Sigmoid colon (tissue), 7 donors: ENCODE measurements around the gene SLC17A5. TPM values are rescaled to one million over a fixed set of nuclear protein-coding genes. Genes with fewer than 3 reads are reported as not detected.
"Not testable (repeated sequence)": the region's sequence is repeated elsewhere in the genome, so short reads cannot be mapped to it uniquely, and the experiment has no call there.

Source experiments
- DNase-seq: peaks from one replicate; pipeline ENCODE4 v3.0.0-alpha.2; 2019
- H3K27ac ChIP-seq, 4 donors: fragments of 200-600 bp; sonication (generic); one replicate each; pipeline ENCODE4 v1.5.1; 2016 to 2019; ENCODE audit warnings: mild to moderate bottlenecking in 1 of 4
- H3K27me3 ChIP-seq, 3 donors: fragments of 200-600 bp; sonication (generic); one replicate each; pipeline ENCODE4 v1.5.1; 2019; ENCODE audit warnings: mild to moderate bottlenecking in 1 of 3
- H3K36me3 ChIP-seq, 4 donors: fragments of 200-600 bp; sonication (generic); one replicate each; pipeline ENCODE4 v1.5.1; 2016 to 2019
- H3K4me1 ChIP-seq, 4 donors: fragments of 200-600 bp; sonication (generic); one replicate each; pipeline ENCODE4 v1.5.1; 2017 to 2019
- H3K4me3 ChIP-seq, 4 donors: fragments of 200-600 bp; sonication (generic); one replicate each; pipeline ENCODE4 v1.5.1; 2017 to 2019; ENCODE audit warnings: mild to moderate bottlenecking in 2 of 4, moderate library complexity in 1 of 4
- H3K9me3 ChIP-seq, 4 donors: fragments of 200-600 bp in 3 of 4; sonication (generic) in 3 of 4; one replicate each; pipeline versions ENCODE4 v1.5.1 to v1.6.1; 2013 to 2019
- CTCF ChIP-seq, 4 experiments: fragments of 450-650 bp in 3 of 4; fragments of 200-600 bp in 1 of 4; IDR thresholded peaks; one replicate each; pipeline ENCODE4 v1.5.1; 2016 to 2019; ENCODE audit warnings: antibody characterized with exemption in 4 of 4, mild to moderate bottlenecking in 3 of 4, moderate library complexity in 2 of 4
- EP300 ChIP-seq, 4 donors: sonication (generic); formaldehyde crosslinking; IDR thresholded peaks; one replicate each; pipeline ENCODE4 v1.6.1; 2017; ENCODE audit warnings: antibody characterized with exemption in 4 of 4
- POLR2A ChIP-seq, 2 donors: fragments of 450-650 bp; IDR thresholded peaks; one replicate each; pipeline ENCODE4 v1.6.1; 2016; ENCODE audit warnings: antibody characterized with exemption in 2 of 2, mild to moderate bottlenecking in 2 of 2, moderate library complexity in 2 of 2
- POLR2AphosphoS5 ChIP-seq, 4 donors: sonication (generic); formaldehyde crosslinking; IDR thresholded peaks; one replicate each; pipeline ENCODE4 v1.6.1; 2017; ENCODE audit warnings: antibody characterized with exemption in 4 of 4
- WGBS, 2 donors: extraction: QIAGEN DNeasy Blood & Tissue Kit; methylation state at CpG; one replicate each; pipeline ENCODE4 v1.1.7; 2013; 5-methylcytosine and 5-hydroxymethylcytosine counted together
- intact Hi-C: fragments of 100-400 bp; cut with DNase I; formaldehyde crosslinking; loops from one replicate; pipeline ENCODE4 v1.15.1; 2023
- polyA plus RNA-seq, 3 donors: library from polyadenylated mRNA; stranded (reverse); fragments of 200-250 nt; gene quantifications; one replicate each; pipeline ENCODE4 v1.2.3, GENCODE V29; 2013
- total RNA-seq, 4 donors: library from RNA; depleted of rRNA; stranded (reverse); fragments of >200 nt; gene quantifications; one replicate each; pipeline ENCODE4 v1.1.0, GENCODE V29; 2016
- donor health status: healthy with polysubstance abuse.
- donor health status: Bipolar disorder and iron deficiency.
- donor health status: healthy.

Gene SLC17A5
- total and polyA plus RNA-seq, 7 donors = 7.6 to 18.2 (median 12.7) TPM

- 75 to 90% methylated on average over 2 of the region's 2 CpGs for WGBS, 2 donors
- H3K4me1 ChIP-seq = peaks cover 0 to 6% (median 0%) of the 10 kb centered on the region in 4 donors
- H3K9me3 ChIP-seq = no peaks in the 10 kb centered on the region
- no peak overlapping the region for H3K27ac ChIP-seq
- intact Hi-C loops = no loop called here
- H3K27me3 ChIP-seq = no peaks in the 10 kb centered on the region
- DNase-seq = no peak
- no peaks in the 10 kb centered on the region for H3K36me3 ChIP-seq
- TF ChIP-seq EP300 (IDR thresholded peaks at IDR 0.05) = no peak
- TF ChIP-seq POLR2AphosphoS5 (IDR thresholded peaks at IDR 0.05) = no peak
- no peak for TF ChIP-seq CTCF (IDR thresholded peaks at IDR 0.05)
- TF ChIP-seq POLR2A (IDR thresholded peaks at IDR 0.05) = no peak
- H3K4me3 ChIP-seq = no peak overlapping the region
Measured at GRCh38 chr6:73562558-73562957, 91.2 kb downstream of the SLC17A5 start.

- Histone ChIP-seq H3K27me3 (no peaks in the 10 kb centered on the region), H3K9me3 (no peaks in the 10 kb centered on the region), H3K4me1 (peaks cover 0 to 6% (median 0%) of the 10 kb centered on the region in 4 donors), H3K36me3 (no peaks in the 10 kb centered on the region), H3K4me3 (no peak overlapping the region), H3K27ac (no peak overlapping the region)
- no peak for TF ChIP-seq POLR2AphosphoS5 (IDR thresholded peaks at IDR 0.05)
- TF ChIP-seq EP300 (IDR thresholded peaks at IDR 0.05) = no peak
- TF ChIP-seq CTCF (IDR thresholded peaks at IDR 0.05) = no peak
- TF ChIP-seq POLR2A (IDR thresholded peaks at IDR 0.05) = no peak
- 74 to 83% methylated on average over 9 of the region's 9 CpGs for WGBS, 2 donors
- DNase-seq = no peak
- intact Hi-C loops = no loop called here
Measured at GRCh38 chr6:73560853-73561407, 92.9 kb downstream of the SLC17A5 start.

- H3K27me3 ChIP-seq = no peaks in the 10 kb centered on the region
- H3K4me3 ChIP-seq = no peak overlapping the region
- no peak for DNase-seq
- peaks cover 0 to 6% (median 0%) of the 10 kb centered on the region in 4 donors for H3K4me1 ChIP-seq
- intact Hi-C loops = no loop called here
- H3K9me3 ChIP-seq = no peaks in the 10 kb centered on the region
- no peak for TF ChIP-seq CTCF (IDR thresholded peaks at IDR 0.05)
- TF ChIP-seq EP300 (IDR thresholded peaks at IDR 0.05) = no peak
- TF ChIP-seq POLR2AphosphoS5 (IDR thresholded peaks at IDR 0.05) = no peak
- TF ChIP-seq POLR2A (IDR thresholded peaks at IDR 0.05) = no peak
- H3K27ac ChIP-seq = no peak overlapping the region
- 61 to 72% methylated on average over 8 of the region's 8 CpGs for WGBS, 2 donors
- H3K36me3 ChIP-seq = no peaks in the 10 kb centered on the region
Measured at GRCh38 chr6:73560182-73560732, 93.5 kb downstream of the SLC17A5 start.

GRCh38 chr6:73559399-73559794 is 94.4 kb downstream of the SLC17A5 start:
- WGBS, 2 donors = 94 to 95% methylated on average over 12 of the region's 12 CpGs
- intact Hi-C loops, DNase-seq, H3K9me3 ChIP-seq, H3K4me3 ChIP-seq, H3K36me3 ChIP-seq, H3K4me1 ChIP-seq, H3K27ac ChIP-seq, H3K27me3 ChIP-seq: not testable (repeated sequence)

- H3K27me3 ChIP-seq = no peaks in the 10 kb centered on the region
- no peaks in the 10 kb centered on the region for H3K36me3 ChIP-seq
- intact Hi-C loops = no loop called here
- H3K4me1 ChIP-seq = peaks cover 0 to 6% (median 0%) of the 10 kb centered on the region in 4 donors
- 82 to 86% methylated on average over 4 of the region's 4 CpGs for WGBS, 2 donors
- H3K27ac ChIP-seq = no peak overlapping the region
- TF ChIP-seq CTCF (IDR thresholded peaks at IDR 0.05) (no peak), POLR2A (IDR thresholded peaks at IDR 0.05) (no peak), EP300 (IDR thresholded peaks at IDR 0.05) (no peak), POLR2AphosphoS5 (IDR thresholded peaks at IDR 0.05) (no peak)
- DNase-seq = no peak
- H3K9me3 ChIP-seq = no peaks in the 10 kb centered on the region
- H3K4me3 ChIP-seq = no peak overlapping the region
Measured at GRCh38 chr6:73558624-73559398, 95.0 kb downstream of the SLC17A5 start.
